Mucosa of descending colon (tissue), 3 donors: Measurements from ENCODE around the gene NDUFAF4. TPM values are rescaled to one million over a fixed set of nuclear protein-coding genes. Genes with fewer than 3 reads are reported as not detected.

Source experiments
- ATAC-seq: fragments of 200-7000 bp; cut with Tn5 transposase; one replicate; pipeline ENCODE4 v1.9.1; 2020; ENCODE audit warnings: mild to moderate bottlenecking, moderate library complexity
- DNase-seq, 3 donors: peaks; one replicate each; pipeline ENCODE4 v3.0.0-alpha.2; 2020
- H3K36me3 ChIP-seq: fragments of 200-600 bp; one replicate; pipeline ENCODE4 v1.8.0; 2021; ENCODE audit warnings: low read depth, mild to moderate bottlenecking
- H3K4me1 ChIP-seq: fragments of 200-600 bp; one replicate; pipeline ENCODE4 v1.8.0; 2021; ENCODE audit warnings: low read depth, mild to moderate bottlenecking
- H3K4me3 ChIP-seq: fragments of 200-600 bp; one replicate; pipeline ENCODE4 v1.8.0; 2021; ENCODE audit warnings: mild to moderate bottlenecking
- H3K9me3 ChIP-seq: fragments of 200-600 bp; one replicate; pipeline ENCODE4 v1.8.0; 2021; ENCODE audit warnings: mild to moderate bottlenecking
- CTCF ChIP-seq: fragments of 200-600 bp; IDR thresholded peaks from one replicate; pipeline ENCODE4 v1.8.0; 2022; ENCODE audit warnings: antibody characterized with exemption, mild to moderate bottlenecking
- intact Hi-C, 2 donors: fragments of 100-400 bp; cut with DNase I in 1 of 2; cut with micrococcal nuclease in 1 of 2; formaldehyde crosslinking; loops; one replicate each; pipeline versions ENCODE4 v1.11.0 to v1.11.1; 2022; cut with DNase I, micrococcal nuclease
- total RNA-seq, 3 donors: library from RNA; stranded (reverse); fragmentation: NEBNext Ultra II Directional in 2 of 3; extraction: Animal tissue kit (Norgen Biotek cat#: 25700) in 2 of 3; gene quantifications; one replicate each; pipeline versions ENCODE4 v1.2.1 to v1.2.4, GENCODE V29; 2021 to 2023
- donor health status: DM: no; HTN: no; CAD: no; lungs with moderate emphysema.
- donor health status: DM: no; HTN: no; CAD: no.
- donor health status: DM: no; HTN: yes; CAD: no.

Gene NDUFAF4
- total RNA-seq, 3 donors from 2014 or later: 34.1 to 39.7 (median 37.0) TPM

DNA sequence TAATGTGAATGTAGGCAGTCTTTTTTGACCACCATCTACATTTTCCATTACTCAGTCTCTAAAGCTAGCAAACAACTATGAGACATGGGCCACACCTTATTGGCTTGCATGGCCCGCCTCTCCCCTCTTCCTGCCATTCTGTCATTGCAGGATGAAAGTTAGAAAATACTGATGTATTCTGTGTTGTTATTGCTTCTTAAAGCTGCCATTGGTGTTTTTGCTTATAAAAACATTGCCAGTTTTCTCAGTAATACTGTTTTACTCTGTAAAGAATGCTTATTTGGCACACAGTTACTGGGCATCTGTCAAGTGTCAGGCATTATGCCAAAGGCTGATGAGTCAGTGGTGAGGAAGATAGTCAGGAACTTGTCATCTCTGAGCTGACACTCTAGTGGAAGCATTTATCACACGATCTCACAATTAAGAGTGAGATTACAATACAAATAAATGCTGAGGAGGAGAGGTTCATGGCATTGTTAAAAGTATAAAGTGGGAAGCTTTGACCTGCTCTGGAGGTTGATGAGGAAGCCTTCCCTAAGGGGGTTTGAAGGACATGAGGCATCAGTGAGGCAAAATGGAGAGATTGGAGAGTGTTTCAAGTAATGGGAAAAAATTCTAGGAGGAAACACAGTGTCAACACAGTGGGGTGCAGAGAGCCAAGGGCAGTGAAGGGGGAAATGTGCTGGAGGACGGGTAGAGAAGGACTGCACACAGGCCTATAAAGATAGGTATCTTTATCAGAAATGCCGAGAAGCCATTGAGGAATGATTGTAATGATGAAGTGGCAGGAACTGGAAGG lies 41.5 kb upstream of the NDUFAF4 start:
- Histone ChIP-seq H3K4me1 (no peaks in the 10 kb centered on the region), H3K4me3 (no peak overlapping the region), H3K9me3 (no peaks in the 10 kb centered on the region), H3K36me3 (no peaks in the 10 kb centered on the region)
- TF ChIP-seq CTCF: no peak
- intact Hi-C loops: no loop called here
- DNase-seq: peak in 1 of 3 donors; percentile 25
- ATAC-seq: peak; percentile 59

DNA sequence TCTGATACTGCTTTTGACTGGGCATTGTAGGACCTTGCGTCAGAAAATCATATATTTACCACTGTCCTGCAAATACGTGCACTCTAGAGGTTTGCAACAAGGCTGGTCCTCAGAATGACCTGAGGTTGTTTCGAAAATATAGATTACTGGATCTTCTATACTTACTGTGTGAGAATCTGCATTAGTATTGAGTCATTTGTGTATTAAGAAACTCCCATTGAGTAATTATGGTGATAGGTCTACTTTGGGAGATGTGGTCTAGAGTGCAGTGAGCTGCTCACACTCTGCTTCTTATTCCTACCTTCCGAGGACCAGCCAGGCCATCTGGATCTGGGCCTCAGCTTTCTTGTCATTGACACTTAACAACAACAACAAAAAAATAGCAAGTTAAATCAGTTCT lies 36.4 kb upstream of the NDUFAF4 start:
- no peak for TF ChIP-seq CTCF

GRCh38 chr6:96931198-96931597 lies 33.5 kb upstream of the NDUFAF4 start:
- Histone ChIP-seq H3K4me3 (no peak overlapping the region), H3K36me3 (no peaks in the 10 kb centered on the region), H3K9me3 (no peaks in the 10 kb centered on the region), H3K4me1 (no peaks in the 10 kb centered on the region)
- no peak for DNase-seq
- TF ChIP-seq CTCF: no peak
- no peak for ATAC-seq
- intact Hi-C loops: no loop called here

More for the DNA sequence above, 36.4 kb upstream of the NDUFAF4 start:
- Histone ChIP-seq H3K9me3 (no peaks in the 10 kb centered on the region), H3K36me3 (no peaks in the 10 kb centered on the region), H3K4me3 (no peak overlapping the region), H3K4me1 (no peaks in the 10 kb centered on the region)
- ATAC-seq: no peak
- DNase-seq: no peak
- intact Hi-C loops: no loop called here

DNA sequence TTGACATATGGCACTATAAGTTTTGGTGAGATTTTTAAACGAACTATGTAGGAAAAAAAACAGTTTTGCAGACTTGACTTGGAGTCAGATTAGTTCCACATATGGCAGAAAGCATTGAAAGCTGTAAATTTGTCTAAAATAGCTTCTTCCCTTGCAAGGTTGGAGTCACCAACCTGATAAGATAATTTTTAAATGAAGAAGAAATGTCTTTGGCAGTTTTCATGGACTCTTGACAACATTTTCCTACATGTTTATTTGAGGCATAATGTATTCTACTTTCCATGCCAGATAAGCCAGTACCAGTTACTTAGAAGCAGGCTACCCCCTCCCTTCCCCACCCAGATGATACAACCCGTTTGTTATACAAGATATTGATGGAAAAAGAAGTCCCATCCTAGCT lies 32.0 kb upstream of the NDUFAF4 start:
- H3K9me3 ChIP-seq: no peaks in the 10 kb centered on the region
- DNase-seq (no peak), ATAC-seq (no peak)
- no peak overlapping the region for H3K4me3 ChIP-seq
- H3K4me1 ChIP-seq: no peaks in the 10 kb centered on the region
- TF ChIP-seq CTCF: no peak
- H3K36me3 ChIP-seq: no peaks in the 10 kb centered on the region
- intact Hi-C loops: no loop called here

- DNase-seq (no peak), ATAC-seq (no peak)
- Histone ChIP-seq H3K36me3 (no peaks in the 10 kb centered on the region), H3K9me3 (no peaks in the 10 kb centered on the region), H3K4me1 (peaks cover 3% of the 10 kb centered on the region), H3K4me3 (no peak overlapping the region)
- intact Hi-C loops: no loop called here
- no peak for TF ChIP-seq CTCF
These were observed 30.0 kb upstream of the NDUFAF4 start for GRCh38 chr6:96927660-96928059.
